ENCODE results near the gene FLVCR2. TPM values are rescaled to one million over a fixed set of nuclear protein-coding genes. Genes with fewer than 3 reads are reported as not detected.
A peak's percentile ranks its signal among the peaks of the same experiment; 100 is the strongest.

The FLVCR2 gene
- total RNA-seq, 1 donor from 2014 or later: 0.79 TPM

DNA sequence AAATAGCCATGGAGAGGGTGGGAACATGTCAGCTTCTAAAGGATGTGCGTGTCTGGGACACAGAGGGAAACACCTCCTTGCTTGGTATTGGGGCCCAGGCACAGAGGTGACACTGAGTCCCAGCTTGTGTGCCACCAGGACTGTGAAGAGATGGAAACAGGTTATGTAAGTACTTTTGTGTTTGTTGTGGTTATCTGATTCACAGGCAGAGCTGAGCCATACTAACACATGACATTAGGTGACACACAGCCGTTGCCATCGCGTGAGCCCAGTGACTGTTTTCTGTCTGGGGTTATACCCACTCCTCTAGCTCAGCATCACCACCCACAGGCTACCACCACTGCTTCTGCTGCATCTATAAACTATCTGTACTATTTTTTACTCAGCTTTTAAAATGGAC is 12.1 kb upstream of the FLVCR2 start:
- TF ChIP-seq, protein P1, sequence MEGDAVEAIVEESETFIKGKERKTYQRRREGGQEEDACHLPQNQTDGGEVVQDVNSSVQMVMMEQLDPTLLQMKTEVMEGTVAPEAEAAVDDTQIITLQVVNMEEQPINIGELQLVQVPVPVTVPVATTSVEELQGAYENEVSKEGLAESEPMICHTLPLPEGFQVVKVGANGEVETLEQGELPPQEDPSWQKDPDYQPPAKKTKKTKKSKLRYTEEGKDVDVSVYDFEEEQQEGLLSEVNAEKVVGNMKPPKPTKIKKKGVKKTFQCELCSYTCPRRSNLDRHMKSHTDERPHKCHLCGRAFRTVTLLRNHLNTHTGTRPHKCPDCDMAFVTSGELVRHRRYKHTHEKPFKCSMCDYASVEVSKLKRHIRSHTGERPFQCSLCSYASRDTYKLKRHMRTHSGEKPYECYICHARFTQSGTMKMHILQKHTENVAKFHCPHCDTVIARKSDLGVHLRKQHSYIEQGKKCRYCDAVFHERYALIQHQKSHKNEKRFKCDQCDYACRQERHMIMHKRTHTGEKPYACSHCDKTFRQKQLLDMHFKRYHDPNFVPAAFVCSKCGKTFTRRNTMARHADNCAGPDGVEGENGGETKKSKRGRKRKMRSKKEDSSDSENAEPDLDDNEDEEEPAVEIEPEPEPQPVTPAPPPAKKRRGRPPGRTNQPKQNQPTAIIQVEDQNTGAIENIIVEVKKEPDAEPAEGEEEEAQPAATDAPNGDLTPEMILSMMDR (IDR thresholded peaks at IDR 0.05; ENCODE audit: insufficient read depth, low read length, severe bottlenecking): no peak
- DNase-seq (ENCODE audit: low read depth) (peak; percentile 20), FAIRE-seq (no peak)
- H3K27me3 ChIP-seq (ENCODE audit: control insufficient read depth, insufficient read depth, low read length): peaks cover 4% of the 10 kb centered on the region
- no peaks in the 10 kb centered on the region for H3K36me3 ChIP-seq (ENCODE audit: control insufficient read depth, insufficient read depth, low read length)
- H3K4me3 ChIP-seq (ENCODE audit: low read depth, low read length): no peak overlapping the region

DNA sequence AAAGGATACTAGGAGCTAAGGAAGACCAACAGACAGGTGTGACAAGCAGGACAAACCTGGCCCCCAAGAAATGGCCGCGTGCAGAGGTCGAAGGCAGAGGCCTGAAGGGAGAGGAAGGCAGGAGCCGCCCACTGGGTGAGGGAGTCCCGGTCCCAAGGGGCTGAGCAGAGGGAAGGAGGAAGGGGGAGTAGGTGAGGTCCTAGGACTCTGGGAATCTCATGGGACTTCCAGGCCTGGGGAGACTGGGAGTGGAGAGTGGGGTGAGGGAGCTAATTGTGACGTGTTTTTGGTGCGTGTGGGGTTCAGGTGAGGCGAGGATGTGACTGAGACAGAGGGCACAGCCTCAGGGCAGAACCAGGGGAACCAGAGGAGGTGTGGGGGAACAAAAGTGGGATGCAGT is 11.7 kb upstream of the FLVCR2 start:
- TF ChIP-seq, protein P1 (IDR thresholded peaks at IDR 0.05; ENCODE audit: insufficient read depth, low read length, severe bottlenecking): no peak
- DNase-seq (ENCODE audit: low read depth) (no peak), FAIRE-seq (no peak)
- peaks cover 4% of the 10 kb centered on the region for H3K27me3 ChIP-seq (ENCODE audit: control insufficient read depth, insufficient read depth, low read length)
- no peaks in the 10 kb centered on the region for H3K36me3 ChIP-seq (ENCODE audit: control insufficient read depth, insufficient read depth, low read length)
- H3K4me3 ChIP-seq (ENCODE audit: low read depth, low read length): no peak overlapping the region

DNA sequence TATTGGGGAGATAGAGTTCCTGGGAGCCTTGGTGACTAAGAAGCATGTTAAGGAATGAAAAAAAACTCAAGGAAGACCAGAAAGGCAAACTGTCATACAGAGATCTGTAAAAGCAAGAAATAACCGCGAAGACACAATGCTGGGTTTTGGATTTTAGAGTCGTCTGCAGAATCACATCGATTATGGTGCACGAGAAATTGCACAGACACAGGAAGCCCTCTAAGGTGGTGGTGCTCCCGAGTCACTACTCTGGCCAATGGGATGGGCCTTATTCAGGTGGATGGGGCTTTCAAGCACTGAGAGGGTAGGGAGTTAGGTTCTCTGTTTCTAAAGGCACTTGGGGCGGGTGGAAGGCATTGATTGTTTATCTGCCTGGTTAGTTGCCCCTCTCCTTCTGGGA is 10.3 kb upstream of the FLVCR2 start:
- no peak for FAIRE-seq
- Histone ChIP-seq H3K4me3 (ENCODE audit: low read depth, low read length) (no peak overlapping the region), H3K27me3 (ENCODE audit: control insufficient read depth, insufficient read depth, low read length) (peaks cover 5% of the 10 kb centered on the region), H3K36me3 (ENCODE audit: control insufficient read depth, insufficient read depth, low read length) (no peaks in the 10 kb centered on the region)
- no peak for DNase-seq (ENCODE audit: low read depth)
- TF ChIP-seq, protein P1 (IDR thresholded peaks at IDR 0.05; ENCODE audit: insufficient read depth, low read length, severe bottlenecking): no peak

DNA sequence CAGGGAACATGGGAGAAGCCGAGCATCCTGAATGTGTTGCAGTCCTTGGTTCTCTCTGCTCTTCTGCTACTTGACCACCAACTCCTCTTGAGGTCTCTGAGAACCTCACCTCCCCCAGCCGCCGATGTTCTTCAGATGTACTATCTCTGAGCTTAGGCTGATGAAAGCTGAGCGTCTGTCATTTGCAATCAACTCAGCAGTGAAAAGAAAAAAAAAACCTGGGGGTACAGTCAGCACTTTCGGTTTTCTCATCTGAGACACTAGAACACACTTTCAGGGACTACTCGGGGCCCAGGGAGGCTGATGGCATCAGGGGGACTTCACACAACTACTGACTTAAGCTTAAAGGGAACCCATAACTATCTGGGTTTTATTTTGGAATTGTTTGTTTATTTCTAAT is 9.6 kb upstream of the FLVCR2 start:
- Histone ChIP-seq H3K36me3 (ENCODE audit: control insufficient read depth, insufficient read depth, low read length) (no peaks in the 10 kb centered on the region), H3K27me3 (ENCODE audit: control insufficient read depth, insufficient read depth, low read length) (peaks cover 5% of the 10 kb centered on the region), H3K4me3 (ENCODE audit: low read depth, low read length) (no peak overlapping the region)
- no peak for FAIRE-seq
- TF ChIP-seq, protein P1 (IDR thresholded peaks at IDR 0.05; ENCODE audit: insufficient read depth, low read length, severe bottlenecking): no peak
- DNase-seq (ENCODE audit: low read depth): no peak

DNA sequence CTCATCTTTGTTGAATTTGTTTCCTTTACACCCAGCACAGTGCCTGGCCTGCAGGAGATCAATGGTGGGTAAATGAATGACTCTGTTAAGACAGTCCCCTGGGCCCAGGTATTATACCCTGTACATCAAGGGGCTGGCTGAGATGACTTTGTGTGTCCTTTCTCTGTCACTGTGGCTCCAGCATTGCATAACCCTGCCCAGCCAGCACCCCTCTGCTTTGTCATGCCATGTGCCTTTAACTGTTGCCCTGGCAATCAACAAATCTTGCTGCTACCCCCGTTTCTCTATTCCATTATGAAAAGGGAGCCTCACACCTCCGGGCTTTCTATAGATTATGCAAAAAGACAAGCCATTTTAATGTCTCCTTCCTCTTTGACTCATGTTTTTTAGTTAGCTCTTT is 7.6 kb upstream of the FLVCR2 start:
- no peaks in the 10 kb centered on the region for H3K36me3 ChIP-seq (ENCODE audit: control insufficient read depth, insufficient read depth, low read length)
- H3K4me3 ChIP-seq (ENCODE audit: low read depth, low read length): no peak overlapping the region
- no peak for DNase-seq (ENCODE audit: low read depth)
- FAIRE-seq: peak; percentile 13
- TF ChIP-seq, protein P1 (IDR thresholded peaks at IDR 0.05; ENCODE audit: insufficient read depth, low read length, severe bottlenecking): no peak
- H3K27me3 ChIP-seq (ENCODE audit: control insufficient read depth, insufficient read depth, low read length): peaks cover 3% of the 10 kb centered on the region

DNA sequence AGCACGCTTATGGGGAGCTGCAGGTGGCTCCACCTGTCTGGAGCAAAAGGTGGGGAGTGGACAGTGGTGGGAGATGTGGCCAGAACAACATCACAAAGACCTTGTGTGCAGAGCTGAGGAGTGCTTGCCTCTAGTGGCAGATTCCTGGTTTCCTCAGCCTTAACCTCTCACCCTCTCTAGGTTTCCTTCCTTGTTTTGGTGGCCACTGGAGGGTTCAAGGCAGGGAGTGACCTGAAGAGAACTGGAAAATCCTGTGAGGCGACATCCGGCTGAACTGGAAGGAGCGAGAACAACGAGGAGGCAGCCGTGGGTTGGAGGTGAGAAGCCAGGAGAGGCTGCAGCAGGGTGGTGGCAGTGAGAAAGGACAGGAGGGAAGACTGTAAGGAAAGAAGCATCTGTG is 6.3 kb upstream of the FLVCR2 start:
- TF ChIP-seq, protein P1 (IDR thresholded peaks at IDR 0.05; ENCODE audit: insufficient read depth, low read length, severe bottlenecking): no peak
- DNase-seq (ENCODE audit: low read depth) (no peak), FAIRE-seq (no peak)
- peaks cover 3% of the 10 kb centered on the region for H3K27me3 ChIP-seq (ENCODE audit: control insufficient read depth, insufficient read depth, low read length)
- H3K4me3 ChIP-seq (ENCODE audit: low read depth, low read length): no peak overlapping the region
- no peaks in the 10 kb centered on the region for H3K36me3 ChIP-seq (ENCODE audit: control insufficient read depth, insufficient read depth, low read length)

Data from bronchial epithelial cell (primary cell).